ENCODE measurements around the gene CHERP. TPM values are rescaled to one million over a fixed set of nuclear protein-coding genes. Genes with fewer than 3 reads are reported as not detected.

The CHERP gene
- total RNA-seq, 1 experiment from 2014 or later: 13.4 TPM

DNA sequence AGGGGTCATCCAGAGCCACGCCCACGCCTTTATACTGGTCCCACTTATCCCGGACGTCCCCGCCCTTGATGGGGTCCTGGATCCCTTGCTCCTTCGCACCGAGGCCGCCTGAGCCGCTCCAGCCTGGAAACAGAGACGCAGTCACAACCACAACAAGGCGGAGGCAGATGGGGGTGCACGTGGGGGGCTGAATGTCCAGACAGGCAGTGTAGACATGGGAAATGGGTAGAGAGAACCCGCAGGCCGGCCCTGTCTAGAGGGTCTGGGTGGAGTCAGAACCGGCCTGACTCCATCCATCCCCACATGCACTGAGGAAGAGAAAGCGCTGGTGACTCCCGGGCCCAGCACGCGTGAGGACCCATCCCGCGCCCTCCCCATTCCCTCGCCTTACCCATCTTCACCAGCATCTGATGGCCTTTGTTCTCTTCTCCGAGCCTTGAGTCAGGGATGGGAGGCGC, 23.0 kb downstream of the CHERP start:
- Histone ChIP-seq H3K79me2 (ENCODE audit: low read length) (no peaks in the 10 kb centered on the region), H3K36me3 (ENCODE audit: low read depth, low read length) (peaks cover 56% of the 10 kb centered on the region), H3K4me1 (ENCODE audit: insufficient read depth, low read length) (no peaks in the 10 kb centered on the region), H3K27ac (ENCODE audit: low read length) (no peak overlapping the region), H3F3A (ENCODE audit: low read length, unreplicated experiment) (peaks cover 4% of the 10 kb centered on the region), H3K4me3 (ENCODE audit: low read length) (no peak overlapping the region), H2AFZ (ENCODE audit: low read length) (no peak overlapping the region), H3K9me3 (ENCODE audit: low read length) (no peaks in the 10 kb centered on the region), H3K9me2 (replicated peaks; ENCODE audit: low read length) (no peaks in the 10 kb centered on the region), H3K4me2 (ENCODE audit: low read length) (no peak overlapping the region), H3K27me3 (ENCODE audit: low read length) (no peaks in the 10 kb centered on the region), H4K20me1 (ENCODE audit: low read length) (peaks cover 8% of the 10 kb centered on the region; the same call in 1 of the 2 replicates), H3K9ac (ENCODE audit: low read length) (no peak overlapping the region)
- TF ChIP-seq, protein P1, sequence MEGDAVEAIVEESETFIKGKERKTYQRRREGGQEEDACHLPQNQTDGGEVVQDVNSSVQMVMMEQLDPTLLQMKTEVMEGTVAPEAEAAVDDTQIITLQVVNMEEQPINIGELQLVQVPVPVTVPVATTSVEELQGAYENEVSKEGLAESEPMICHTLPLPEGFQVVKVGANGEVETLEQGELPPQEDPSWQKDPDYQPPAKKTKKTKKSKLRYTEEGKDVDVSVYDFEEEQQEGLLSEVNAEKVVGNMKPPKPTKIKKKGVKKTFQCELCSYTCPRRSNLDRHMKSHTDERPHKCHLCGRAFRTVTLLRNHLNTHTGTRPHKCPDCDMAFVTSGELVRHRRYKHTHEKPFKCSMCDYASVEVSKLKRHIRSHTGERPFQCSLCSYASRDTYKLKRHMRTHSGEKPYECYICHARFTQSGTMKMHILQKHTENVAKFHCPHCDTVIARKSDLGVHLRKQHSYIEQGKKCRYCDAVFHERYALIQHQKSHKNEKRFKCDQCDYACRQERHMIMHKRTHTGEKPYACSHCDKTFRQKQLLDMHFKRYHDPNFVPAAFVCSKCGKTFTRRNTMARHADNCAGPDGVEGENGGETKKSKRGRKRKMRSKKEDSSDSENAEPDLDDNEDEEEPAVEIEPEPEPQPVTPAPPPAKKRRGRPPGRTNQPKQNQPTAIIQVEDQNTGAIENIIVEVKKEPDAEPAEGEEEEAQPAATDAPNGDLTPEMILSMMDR (conservative IDR thresholded peaks at IDR 0.05; ENCODE audit: low read depth, low read length): no peak
- no peak for TF ChIP-seq EZH2 (IDR thresholded peaks at IDR 0.05; ENCODE audit: low read length, unreplicated experiment)
- TF ChIP-seq EZH2phosphoT487 (IDR thresholded peaks at IDR 0.05; ENCODE audit: borderline replicate concordance, low read length): no peak
- ATAC-seq: no peak
- intact Hi-C loops (cut with micrococcal nuclease): no loop called here
- CTCF ChIA-PET: no interaction called here
- DNase-seq: no peak
- no TSS peak for BruUV-seq (replicated peaks)
- POLR2A ChIA-PET (ENCODE audit: unreplicated experiment): no interaction called here

DNA sequence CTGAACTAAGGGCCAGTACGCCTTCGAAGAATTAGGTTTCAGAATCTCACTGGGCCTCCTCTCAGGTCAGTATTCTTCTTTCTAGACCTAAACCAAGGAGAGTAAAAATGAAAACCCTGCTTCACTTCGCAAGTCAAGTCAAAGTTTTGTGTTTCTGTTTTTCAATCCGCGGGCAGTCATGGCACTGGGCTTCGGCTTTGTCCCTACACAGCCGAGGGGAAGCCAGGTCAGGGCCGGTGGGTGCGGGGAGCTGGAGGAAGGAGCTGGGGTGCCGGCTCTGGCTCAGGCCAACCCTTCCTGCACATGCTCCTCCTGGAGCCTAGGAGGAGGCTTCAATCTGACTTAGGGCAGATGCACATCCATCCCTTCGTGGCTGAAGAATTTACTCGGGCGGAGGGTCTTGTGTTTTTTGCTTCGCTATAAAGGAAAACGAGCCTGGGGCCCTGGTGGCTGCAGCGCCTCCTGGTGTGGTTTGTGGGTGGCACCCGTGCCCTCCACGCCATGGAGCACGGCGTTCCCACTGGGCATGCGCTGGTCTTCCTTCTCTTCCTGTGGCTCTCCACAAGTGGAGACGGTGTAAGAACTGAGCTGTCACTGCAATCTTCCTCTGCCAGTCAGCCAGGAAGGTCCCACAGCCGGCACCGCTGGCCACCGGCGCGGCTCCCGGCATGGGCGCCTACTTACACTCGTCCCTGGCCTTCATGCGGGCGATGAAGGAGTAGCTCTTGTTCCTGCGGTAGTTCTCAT, 23.6 kb downstream of the CHERP start:
- ATAC-seq (no peak), DNase-seq (no peak)
- H4K20me1 ChIP-seq (ENCODE audit: low read length): peaks cover 8% of the 10 kb centered on the region; the same call in 1 of the 2 replicates
- no peaks in the 10 kb centered on the region for H3K27me3 ChIP-seq (ENCODE audit: low read length)
- H3F3A ChIP-seq (ENCODE audit: low read length, unreplicated experiment): peaks cover 4% of the 10 kb centered on the region
- intact Hi-C loops (cut with micrococcal nuclease): no loop called here
- CTCF ChIA-PET: no interaction called here
- no peak overlapping the region for H3K4me2 ChIP-seq (ENCODE audit: low read length)
- no peaks in the 10 kb centered on the region for H3K9me3 ChIP-seq (ENCODE audit: low read length)
- no peaks in the 10 kb centered on the region for H3K9me2 ChIP-seq (replicated peaks; ENCODE audit: low read length)
- peaks cover 52% of the 10 kb centered on the region for H3K36me3 ChIP-seq (ENCODE audit: low read depth, low read length)
- H3K9ac ChIP-seq (ENCODE audit: low read length): no peak overlapping the region
- POLR2A ChIA-PET (ENCODE audit: unreplicated experiment): no interaction called here
- TF ChIP-seq EZH2 (IDR thresholded peaks at IDR 0.05; ENCODE audit: low read length, unreplicated experiment): no peak
- TF ChIP-seq, protein P1 (conservative IDR thresholded peaks at IDR 0.05; ENCODE audit: low read depth, low read length): peak; percentile 36
- H3K4me1 ChIP-seq (ENCODE audit: insufficient read depth, low read length): no peaks in the 10 kb centered on the region
- H3K79me2 ChIP-seq (ENCODE audit: low read length): no peaks in the 10 kb centered on the region
- no peak overlapping the region for H2AFZ ChIP-seq (ENCODE audit: low read length)
- no peak overlapping the region for H3K27ac ChIP-seq (ENCODE audit: low read length)
- H3K4me3 ChIP-seq (ENCODE audit: low read length): no peak overlapping the region
- no TSS peak for BruUV-seq (replicated peaks)

DNA sequence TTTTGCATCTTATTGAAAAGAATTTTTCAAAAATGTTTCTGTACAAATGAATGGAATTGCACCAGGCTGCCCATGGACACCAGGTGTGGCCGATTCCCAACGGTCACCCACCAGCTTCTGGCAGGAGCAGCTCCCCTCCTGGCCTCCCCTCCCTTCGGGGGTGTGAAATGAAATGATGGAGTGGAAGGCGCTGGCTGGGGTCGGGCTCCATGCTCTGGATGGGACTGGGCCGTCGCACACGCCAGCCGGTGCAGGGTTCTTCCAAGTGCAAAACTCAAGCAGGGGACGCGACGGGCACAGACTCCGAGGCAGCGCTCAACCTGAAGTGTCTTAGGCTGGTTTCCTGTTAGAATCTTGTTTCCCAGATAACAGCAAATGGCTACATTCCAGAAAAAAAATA, 24.2 kb downstream of the CHERP start:
- POLR2A ChIA-PET (ENCODE audit: unreplicated experiment): no interaction called here
- Histone ChIP-seq H3K36me3 (ENCODE audit: low read depth, low read length) (peaks cover 46% of the 10 kb centered on the region), H3K27me3 (ENCODE audit: low read length) (no peaks in the 10 kb centered on the region), H3K4me2 (ENCODE audit: low read length) (no peak overlapping the region), H3K27ac (ENCODE audit: low read length) (no peak overlapping the region), H3K9ac (ENCODE audit: low read length) (no peak overlapping the region), H3K9me3 (ENCODE audit: low read length) (no peaks in the 10 kb centered on the region), H3K4me1 (ENCODE audit: insufficient read depth, low read length) (no peaks in the 10 kb centered on the region), H3K4me3 (ENCODE audit: low read length) (no peak overlapping the region), H3K9me2 (replicated peaks; ENCODE audit: low read length) (no peaks in the 10 kb centered on the region), H2AFZ (ENCODE audit: low read length) (no peak overlapping the region), H3F3A (ENCODE audit: low read length, unreplicated experiment) (peaks cover 4% of the 10 kb centered on the region), H3K79me2 (ENCODE audit: low read length) (no peaks in the 10 kb centered on the region), H4K20me1 (ENCODE audit: low read length) (peaks cover 8% of the 10 kb centered on the region; the same call in 1 of the 2 replicates)
- intact Hi-C loops (cut with micrococcal nuclease): no loop called here
- CTCF ChIA-PET: no interaction called here
- no peak for ATAC-seq
- no peak for TF ChIP-seq EZH2phosphoT487 (IDR thresholded peaks at IDR 0.05; ENCODE audit: borderline replicate concordance, low read length)
- TF ChIP-seq, protein P1 (conservative IDR thresholded peaks at IDR 0.05; ENCODE audit: low read depth, low read length): no peak
- DNase-seq: no peak
- TSS peak; percentile 63 for BruUV-seq (replicated peaks)

Measured in PC-3 (cell line).